HG02571 (cell line): Measurements from ENCODE around the gene HCRTR1.

ENCODE experiments used
- ATAC-seq: cut with Tn5 transposase; IDR thresholded peaks from one replicate; pipeline ENCODE4 v1.9.1; 2021; ENCODE audit warnings: mild to moderate bottlenecking, moderate library complexity; ENCODE audit not compliant: unreplicated experiment

The HCRTR1 gene

DNA sequence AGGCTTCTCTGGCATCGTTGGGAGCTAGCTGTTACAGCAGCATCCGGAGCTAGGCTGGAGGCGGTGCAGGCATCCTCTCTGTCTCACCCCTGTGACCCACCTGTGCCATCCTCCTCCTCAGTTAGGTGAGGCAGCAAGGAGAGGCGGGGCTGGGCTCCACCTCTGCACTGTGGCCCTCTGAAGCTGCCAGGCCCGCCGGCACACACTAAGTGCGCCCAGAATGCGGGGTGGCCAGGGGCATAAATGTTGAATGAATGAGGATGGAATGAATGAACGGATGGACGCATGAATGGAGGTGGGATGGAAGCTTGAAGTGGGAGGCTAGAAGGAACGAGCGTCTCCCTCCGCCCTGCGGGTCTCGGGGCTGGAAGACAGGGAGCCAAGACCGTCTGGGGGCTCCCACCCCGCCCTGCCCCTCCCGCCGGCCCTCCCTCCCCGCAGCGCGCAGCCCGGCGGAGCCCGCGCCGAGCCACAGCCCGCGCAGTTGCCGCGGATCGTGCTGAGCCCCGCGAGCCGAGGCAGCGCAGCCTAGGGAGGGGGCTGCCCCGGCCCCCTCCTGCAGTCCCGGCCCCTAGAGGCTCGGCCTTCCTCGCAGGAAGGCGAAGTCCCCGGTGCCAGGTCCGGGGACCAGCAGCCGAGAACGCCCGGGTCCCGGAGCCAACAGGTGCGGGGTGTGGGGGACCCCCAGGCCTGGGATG lies at the start of gene HCRTR1:
HCRTR1 (plus strand) TSS at position 472 of the 698 bp plus-strand sequence. CDS start 1,504 bp downstream, outside the sequence.
- ATAC-seq: no peak

DNA sequence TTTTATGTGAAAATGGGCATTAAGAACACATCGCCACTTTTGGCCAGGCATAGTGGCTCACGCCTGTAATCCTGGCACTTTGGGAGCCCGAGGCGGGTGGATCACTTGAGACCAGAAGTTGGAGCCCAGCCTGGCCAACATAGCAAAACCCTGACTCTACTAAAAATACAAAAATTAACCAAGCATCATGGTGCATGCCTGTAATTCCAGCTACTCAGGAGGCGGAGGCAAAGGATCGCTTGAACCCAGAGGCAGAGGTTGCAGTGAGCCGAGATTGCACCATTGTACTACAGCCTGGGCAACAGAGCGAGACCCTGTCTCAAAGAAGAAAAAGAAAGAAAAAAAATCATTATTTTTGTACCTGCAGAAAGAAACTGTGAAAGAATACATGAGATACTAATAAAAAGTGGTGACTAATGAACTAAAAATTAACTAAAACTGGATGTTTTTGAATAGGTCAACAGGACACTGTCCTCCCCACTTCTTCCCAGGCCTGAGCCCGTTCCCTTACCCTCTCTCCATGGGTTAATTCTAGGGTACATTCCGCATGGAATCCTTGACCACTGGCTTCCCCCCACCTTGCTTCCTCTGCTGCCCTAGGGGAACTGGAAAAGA lies 49.4 kb upstream of the HCRTR1 start:
- no peak for ATAC-seq

DNA sequence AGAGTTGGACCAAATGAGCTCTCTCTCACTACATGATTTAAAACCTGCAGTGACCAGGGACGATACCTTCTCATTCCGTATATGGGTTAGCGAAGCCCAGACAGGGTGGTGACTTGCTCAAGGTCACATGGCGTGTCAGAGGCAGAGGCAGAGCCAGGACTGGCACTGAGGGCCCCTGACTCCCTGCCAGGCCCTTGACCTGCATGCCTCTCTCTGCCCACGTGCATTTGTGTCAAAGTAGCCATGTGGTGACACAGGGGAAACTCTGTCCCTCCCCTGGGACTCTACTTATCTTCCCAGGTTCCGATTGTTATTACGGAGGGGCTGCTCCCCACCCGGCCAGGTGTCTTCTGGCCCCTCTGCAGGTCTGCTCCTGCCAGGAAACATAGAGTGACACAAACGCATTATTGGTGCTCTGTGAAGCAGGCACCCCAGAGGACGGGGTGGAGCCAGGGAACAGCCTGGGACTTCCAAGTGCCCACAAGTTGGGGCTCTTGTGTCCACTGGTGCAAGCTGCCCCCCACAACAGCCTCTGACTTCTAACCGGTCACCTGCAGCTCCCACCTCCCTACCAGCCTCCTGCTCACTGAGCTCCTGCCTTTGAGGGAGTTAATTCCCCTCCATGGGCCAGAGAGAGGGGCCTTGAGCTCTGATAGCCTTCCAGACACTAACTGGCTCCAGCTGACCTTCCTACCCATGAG lies 48.4 kb upstream of the HCRTR1 start:
- ATAC-seq: no peak

DNA sequence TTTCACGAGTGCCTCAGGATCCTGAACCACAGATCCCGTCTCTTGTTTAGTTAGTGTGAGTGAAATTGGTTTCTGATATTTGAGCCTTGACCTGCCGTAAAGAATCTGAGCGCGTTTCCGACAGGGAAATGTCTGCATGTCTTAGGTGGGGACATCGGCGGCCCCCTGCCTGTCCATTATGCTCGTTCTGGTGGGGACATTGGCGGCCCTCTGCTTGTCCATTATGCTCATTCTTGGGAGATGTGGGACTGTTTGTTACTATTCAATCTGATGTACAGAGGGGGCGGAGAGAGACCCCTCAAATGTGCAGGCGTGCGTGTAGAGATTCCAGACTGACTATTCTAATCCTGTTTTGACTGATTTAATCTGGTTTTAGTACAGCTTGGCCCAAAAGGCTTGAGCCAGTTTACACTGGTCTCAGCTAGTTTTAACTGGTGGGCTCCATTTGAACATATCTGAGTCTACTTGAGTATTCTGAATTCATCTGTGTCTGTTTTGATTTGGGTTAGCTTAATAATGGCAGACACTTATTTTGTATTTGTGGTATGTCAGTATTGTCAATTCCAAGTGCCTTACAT lies 47.8 kb upstream of the HCRTR1 start:
- ATAC-seq: no peak

DNA sequence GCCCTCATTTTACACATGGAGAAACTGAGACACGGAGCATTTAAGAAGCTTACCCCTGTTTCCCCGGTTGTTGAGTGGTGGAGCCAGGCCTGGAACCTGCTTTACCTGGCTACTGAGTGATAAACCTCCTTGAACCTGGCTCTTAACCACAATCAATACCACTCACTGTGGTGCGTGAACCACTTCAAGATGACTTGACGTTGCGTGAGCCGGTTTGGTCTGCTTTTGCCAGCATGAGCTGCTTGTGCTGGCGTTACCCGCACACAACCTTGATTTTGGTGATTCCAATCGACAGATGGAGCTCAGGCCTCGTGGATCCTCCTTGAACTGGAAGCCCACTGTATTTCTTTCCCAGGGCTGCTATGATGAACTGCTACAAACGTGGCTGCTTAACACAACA lies 47.3 kb upstream of the HCRTR1 start:
- ATAC-seq: no peak

DNA sequence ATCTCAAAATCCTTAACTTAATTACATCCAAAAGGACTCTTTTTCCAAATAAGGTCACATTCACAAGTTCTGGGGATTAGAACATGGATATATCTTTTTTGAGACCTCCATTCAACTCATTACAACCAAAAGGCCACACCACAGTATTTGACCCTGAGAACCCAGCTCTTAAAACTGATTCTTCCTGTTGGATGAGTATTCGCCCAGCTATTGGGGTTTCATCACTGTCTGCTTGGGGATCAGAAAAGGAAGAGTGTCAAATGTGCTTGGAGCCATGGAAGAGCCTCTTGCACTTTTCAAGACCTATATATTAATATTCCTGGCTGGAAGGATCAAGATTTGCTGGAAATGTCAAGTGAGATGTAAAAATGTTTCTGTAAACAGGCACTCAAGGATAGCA lies 46.6 kb upstream of the HCRTR1 start:
- no peak for ATAC-seq

DNA sequence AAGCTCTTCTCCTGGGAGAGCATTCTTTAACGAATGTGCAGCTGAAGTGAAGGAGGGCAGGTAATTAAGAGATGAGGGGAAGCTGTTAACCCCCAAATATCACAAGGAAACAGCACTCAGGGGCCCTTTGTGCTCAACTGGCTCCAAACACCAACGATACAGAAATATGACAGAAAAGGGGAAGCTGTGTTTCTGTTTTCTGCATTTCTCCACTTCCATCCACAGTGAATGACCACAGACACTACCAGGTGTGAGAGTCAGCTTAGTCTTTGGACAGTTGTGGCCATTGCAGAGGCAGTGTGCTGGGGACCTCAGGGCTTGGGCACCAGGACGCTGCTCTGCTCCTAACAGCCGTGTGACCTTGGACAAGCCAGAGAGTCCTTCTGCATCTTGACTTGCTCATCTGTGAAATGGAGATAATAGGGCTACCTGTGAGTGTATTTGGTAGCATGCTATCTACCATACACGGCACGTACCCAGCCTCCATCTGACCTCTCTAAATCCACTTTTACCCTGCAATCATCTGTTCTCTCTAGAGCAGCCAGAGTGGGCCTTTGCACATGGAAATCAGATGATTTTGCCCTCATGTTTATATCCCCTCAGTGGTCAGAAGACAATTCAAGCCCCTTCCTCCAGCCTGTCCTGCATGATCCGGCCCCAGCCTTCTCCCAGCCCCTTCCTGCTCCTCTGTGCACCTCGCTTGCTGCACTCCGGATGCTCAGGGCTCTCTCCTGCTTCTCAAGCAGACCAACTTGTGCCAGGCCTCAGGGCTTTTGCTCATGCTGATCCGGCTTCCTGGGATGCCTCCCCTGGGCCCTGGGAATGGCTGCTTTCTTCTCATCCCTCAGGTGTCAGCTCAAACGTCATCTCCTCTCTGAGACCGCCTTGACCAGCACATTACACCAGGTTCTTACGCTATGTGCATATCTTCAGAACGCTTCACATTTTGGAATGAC lies 45.9 kb upstream of the HCRTR1 start:
- no peak for ATAC-seq

DNA sequence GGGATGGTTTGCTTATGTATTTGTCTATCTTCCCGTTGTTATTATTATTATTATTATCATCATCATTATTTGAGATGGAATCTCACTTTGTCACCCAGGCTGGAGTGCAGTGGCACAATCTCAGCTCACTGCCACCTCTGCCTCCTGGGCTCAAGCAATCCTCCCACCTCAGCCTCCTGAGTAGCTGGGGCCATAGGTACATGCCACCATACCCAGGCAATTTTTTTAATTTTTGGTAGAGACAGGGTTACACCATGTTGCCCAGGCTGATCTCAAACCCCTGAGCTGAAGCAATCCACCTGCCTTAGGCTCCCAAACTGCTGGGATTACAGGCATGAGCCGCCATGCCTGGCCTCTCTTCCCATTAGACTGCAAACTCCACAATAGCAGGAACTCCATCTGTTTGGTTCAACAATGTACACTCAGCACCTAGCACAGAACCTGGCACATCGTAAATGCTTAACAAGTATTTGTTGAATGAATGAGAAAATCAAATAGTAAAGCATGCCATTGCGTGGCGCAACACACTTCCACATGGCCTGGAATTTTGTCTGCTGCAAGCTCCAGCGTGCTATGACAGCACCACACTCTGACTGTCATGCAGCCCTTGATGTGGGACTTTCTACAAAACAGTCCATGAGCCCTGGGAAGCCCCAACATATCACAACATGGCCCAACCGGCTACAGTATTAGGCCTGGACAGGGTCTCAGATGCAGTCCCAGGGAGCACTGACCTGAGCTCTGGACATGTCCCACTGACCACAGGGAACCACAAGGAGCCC lies 45.0 kb upstream of the HCRTR1 start:
- no peak for ATAC-seq

DNA sequence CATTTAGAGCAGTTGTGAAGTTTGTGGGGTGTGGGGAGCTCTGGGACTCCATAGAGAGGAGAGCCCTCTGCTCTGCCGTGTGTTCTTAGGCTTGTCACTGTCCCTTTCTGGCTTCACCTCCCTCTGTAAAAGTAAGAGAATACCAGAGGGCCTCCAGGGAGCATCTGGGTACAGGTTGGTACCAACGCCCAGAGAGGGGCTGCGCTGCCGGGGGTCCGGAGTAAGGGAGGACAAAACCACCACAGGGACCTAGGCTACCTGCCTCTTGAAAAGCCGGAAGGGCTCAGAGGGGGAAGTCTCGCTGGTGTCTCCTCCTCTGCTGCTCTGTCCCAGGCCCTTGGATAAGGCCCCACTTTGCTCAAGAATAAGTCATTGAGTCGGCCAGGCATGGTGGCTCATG lies 44.2 kb upstream of the HCRTR1 start:
- ATAC-seq: no peak

DNA sequence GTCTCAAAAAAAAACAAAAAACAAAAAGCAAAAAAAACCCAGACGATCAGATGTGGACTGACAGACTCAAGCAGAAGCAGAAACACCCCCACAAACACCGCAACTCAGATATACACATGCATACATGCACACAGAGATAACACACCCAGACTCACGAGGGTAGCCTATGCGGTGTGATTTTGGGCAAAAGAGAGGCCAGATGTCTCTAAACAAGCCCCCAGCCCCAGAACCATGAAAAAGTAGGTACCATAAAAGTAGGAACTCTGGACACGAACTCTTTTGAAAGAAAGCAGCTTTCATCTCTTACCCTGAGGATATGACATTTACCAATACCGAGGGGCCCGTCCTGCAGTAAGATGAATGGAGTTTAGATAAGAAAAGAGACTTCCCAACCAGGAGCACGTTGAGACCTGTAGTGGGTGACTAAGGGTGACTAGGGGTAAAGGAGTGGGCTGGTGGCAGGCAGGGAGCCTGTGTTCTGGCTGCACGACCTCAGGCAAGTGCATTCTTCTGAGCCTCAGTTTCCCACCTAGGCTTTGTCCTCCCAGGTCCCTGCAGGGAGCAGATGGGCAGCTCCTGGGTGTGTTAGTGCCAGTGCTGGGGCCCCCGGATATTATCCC lies 42.6 kb upstream of the HCRTR1 start:
- no peak for ATAC-seq

DNA sequence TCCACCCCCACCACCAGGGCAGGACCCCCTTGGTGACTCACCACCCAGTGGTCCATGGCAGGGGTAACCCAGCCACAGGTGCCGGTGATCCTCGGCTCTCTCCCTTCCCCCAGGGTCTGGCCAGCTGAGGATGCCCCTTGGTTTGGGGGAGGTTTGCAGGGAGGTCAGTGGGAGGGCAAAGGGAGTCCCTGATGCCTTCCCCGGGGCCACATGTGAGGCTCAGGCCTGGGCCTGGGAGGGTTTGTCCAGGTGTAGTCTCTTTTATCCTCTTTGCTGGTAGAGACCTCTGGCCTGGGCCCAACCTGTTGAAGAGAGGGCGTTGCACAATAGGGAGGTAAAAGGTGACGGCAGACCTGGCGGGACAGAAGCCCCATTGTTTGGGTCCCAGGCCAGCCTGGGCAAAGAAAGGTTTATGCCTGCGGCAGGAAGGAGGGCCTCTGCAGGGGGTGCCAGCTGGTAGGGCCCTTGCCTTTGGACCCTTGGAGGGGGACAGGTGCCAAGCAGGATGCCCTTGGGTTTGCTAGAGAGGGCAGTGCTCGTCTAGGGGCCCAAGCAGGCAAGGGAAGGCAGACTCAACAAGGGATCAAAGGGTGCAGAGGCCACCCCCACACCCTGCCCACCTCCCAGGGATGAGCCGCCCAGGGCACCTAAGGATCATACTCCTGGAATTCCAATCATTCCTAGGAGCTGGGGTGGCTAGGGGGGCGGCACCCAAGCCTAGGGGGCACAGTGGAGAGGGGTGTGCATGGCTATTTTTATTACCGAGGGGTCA lies 41.9 kb upstream of the HCRTR1 start:
- no peak for ATAC-seq

DNA sequence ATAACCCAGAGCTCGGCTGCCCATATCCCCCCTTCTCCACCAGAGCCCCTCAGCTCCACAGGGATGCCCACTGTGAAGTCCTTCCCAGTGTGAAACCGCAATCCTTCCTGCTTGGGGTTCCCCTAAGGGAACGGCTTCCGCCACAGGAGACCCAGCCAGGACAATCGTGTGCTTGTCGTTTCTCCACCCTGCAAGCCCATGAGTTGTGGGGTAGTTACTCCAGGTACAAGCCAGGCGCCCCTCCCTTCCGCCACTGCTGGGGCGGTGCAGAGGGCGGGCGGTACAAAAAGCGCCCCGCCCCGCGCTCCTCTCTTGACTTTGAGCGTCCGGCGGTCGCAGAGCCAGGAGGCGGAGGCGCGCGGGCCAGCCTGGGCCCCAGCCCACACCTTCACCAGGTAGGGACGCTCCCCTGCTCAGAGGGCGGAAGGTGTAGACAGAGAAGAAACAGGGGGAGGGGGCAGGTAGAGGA lies 41.3 kb upstream of the HCRTR1 start, which contains the start of gene TINAGL1:
TINAGL1 (plus strand) TSS at position 315 of the 469 bp plus-strand sequence. CDS start 634 bp downstream, outside the sequence.
- no peak for ATAC-seq

DNA sequence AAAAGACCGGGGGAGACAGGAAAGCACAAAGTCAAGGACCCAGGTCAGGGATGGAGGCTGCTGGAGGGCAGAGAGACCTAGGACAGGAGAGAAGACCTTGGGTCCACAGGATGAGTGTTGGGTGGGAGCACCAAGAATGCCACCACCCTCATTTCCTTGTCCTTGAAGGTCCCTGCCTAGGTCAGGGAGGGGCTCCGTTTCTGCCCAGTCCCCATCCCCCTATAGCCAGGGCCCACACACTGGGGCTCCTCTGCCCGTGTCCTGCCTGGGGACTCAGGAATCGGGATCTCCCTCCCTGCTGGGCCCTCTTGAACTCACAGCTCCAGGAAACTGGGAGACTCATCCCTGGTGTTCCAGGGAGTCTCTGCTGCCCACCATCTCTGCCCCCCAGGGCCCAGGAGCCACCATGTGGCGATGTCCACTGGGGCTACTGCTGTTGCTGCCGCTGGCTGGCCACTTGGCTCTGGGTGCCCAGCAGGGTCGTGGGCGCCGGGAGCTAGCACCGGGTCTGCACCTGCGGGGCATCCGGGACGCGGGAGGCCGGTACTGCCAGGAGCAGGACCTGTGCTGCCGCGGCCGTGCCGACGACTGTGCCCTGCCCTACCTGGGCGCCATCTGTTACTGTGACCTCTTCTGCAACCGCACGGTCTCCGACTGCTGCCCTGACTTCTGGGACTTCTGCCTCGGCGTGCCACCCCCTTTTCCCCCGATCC lies 40.6 kb upstream of the HCRTR1 start:
- ATAC-seq: no peak

DNA sequence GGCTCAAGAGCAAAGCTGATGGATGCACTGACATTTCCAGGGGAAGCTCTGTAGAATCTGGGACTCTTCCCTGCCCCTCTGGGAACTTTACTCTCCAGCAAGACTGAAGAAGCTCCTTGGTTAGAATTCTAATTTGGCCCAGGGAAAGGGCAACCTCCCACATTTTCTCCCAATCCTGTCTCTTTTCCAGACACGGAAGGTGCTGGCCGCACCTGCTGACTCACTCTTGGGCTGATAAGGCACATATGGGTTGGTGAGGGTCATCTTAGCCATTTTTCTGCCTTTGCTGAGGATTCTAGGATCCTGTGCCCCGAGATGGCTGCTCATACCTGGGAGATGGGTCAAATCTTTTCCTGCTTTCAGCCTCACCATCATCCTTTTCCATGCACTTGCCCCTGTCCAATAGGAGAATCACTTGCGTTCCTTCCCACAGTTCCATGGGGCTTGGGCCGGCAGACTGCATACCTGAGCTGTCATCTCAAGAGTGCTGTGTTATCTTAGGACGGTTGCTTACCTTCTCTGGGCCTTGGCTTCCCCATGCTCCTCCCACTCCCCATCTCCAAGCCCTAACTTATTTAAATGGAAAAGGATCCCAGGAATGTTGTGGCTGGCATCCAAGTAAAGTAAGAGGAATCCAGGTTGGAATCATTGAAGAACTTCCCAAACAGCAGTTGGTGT lies 39.8 kb upstream of the HCRTR1 start:
- no peak for ATAC-seq

DNA sequence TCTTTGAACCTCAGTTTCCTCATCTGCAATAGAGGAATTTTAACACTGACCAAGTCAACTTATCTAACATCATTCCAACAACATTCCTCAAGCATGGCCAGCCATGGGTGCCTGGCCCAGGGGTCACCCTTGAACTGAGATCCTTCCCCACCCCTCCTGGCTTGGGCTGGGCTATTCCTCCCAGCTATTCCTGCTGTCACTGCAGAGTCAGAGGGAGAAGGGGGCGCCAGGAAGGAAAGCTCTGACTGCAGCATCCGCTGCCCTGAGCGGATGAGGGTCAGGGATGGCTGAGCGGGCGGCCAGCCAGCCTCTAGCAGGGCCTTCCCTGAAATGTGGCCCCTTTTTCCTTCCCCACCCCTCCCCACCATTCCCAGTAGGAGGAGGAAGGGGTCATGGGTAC lies 38.1 kb upstream of the HCRTR1 start:
- no peak for ATAC-seq

DNA sequence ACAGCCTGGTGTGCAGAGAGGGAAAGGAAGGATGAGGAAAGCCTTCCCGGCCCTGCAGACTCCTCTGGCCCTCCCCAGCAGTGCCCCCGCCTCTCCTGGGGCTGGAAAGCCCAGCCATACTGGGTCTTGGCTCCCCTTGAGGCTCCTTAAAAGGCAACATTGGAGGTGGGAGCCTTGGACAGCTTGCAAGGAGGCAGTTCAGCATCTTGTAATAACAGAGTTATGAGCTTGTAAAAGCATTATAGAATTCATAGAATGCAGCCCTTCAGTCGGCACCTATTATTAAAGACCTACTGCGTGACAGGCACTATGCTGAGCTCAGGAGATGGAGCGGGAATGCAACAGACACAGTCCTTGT lies 37.0 kb upstream of the HCRTR1 start:
- ATAC-seq: no peak

DNA sequence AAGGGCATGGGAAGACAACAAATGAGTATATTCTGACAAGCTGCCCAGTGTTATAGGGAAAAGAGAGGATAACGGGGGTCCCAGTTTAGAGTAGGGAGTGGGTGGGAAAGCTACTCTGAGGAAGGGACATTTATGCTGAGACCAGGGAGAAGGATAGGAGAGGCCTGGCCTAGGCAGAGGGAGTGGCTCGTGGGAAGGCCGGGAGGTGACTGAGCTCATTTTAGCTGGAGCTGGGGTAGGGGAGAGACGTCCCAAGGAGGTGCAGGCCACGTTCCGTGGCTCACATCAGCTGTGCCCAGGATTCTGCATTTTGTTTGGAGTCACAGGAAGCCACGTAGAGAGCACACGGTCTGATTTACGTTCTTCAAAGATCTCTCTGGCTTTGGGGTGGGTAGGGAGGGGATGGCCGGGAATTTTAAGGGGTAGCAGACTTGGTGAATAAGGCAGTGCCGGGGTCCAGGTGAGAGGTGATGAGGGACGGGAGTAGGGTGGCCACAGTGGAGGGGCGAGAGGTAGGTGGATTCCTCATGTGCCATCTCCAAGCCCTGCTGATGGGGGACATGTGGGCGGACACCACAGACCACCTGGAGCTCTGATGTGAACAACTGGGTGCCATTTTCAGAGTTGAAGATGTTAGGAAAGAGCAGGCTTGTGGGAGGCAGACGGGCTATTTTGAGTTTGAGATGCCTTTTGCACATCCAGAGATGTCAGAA lies 36.4 kb upstream of the HCRTR1 start:
- ATAC-seq: no peak
